Measurements from ENCODE around the gene PSME2. TPM values are rescaled to one million over a fixed set of nuclear protein-coding genes. Genes with fewer than 3 reads are reported as not detected.
A peak's percentile ranks its signal among the peaks of the same experiment; 100 is the strongest.

The PSME2 gene
- total and polyA plus RNA-seq, 2 of the 13 experiments (the other 11 are each of a cell fraction or from before 2014, with no cell fraction given): 332 to 716 TPM

DNA sequence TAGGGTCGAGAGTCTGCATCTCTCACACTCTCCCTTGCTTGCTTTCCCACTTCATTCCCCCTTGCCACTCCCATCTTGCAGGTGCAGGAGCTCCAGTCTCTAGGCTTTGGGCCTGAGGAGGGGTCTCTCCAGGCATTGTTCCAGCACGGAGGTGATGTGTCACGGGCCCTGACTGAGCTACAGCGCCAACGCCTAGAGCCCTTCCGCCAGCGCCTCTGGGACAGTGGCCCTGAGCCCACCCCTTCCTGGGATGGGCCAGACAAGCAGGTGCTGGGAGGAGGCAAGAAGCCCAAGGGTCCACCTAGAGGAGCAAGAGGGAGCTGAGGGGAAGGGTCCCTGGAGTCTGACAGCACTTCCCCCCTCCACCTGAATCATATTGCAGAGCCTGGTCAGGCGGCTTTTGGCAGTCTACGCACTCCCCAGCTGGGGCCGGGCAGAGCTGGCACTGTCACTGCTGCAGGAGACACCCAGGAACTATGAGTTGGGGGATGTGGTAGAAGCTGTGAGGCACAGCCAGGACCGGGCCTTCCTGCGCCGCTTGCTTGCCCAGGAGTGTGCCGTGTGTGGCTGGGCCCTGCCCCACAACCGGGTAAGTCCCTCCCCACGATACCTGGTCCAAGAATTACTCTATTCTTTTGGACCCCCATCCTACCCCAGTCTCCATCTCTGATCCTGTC, 5.1 kb upstream of the PSME2 start:
- peaks cover 20% of the 10 kb centered on the region for H3K79me2 ChIP-seq (ENCODE audit: insufficient read depth, low read length)
- TF ChIP-seq SAP130 (CRISPR knock-in tag; IDR thresholded peaks at IDR 0.05; ENCODE audit: low read depth) (no peak), ZNF563 (CRISPR knock-in tag; IDR thresholded peaks at IDR 0.05) (peak; percentile 48; the same call in 1 of the 2 replicates), AGO2 (optimal IDR thresholded peaks at IDR 0.05; ENCODE audit: low read depth, low read length) (peak; percentile 79), HES4 (CRISPR knock-in tag; IDR thresholded peaks at IDR 0.05; ENCODE audit: borderline replicate concordance) (peak; percentile 86), ZSCAN20 (CRISPR knock-in tag; IDR thresholded peaks at IDR 0.05; ENCODE audit: borderline replicate concordance) (no peak), SP1 (IDR thresholded peaks at IDR 0.05) (no peak), SP1 (CRISPR knock-in tag; IDR thresholded peaks at IDR 0.05) (no peak), ZFYVE20 (CRISPR knock-in tag; IDR thresholded peaks at IDR 0.05; ENCODE audit: borderline replicate concordance, low read depth) (no peak), RBFOX2 (IDR thresholded peaks at IDR 0.05; ENCODE audit: low read depth, low read length) (peak; percentile 57), ZNF430 (CRISPR knock-in tag; IDR thresholded peaks at IDR 0.05) (no peak), ZNF747 (CRISPR knock-in tag; IDR thresholded peaks at IDR 0.05; ENCODE audit: borderline replicate concordance) (no peak), MTA1 (CRISPR knock-in tag; IDR thresholded peaks at IDR 0.05; ENCODE audit: borderline replicate concordance) (peak; percentile 49; the same call in 1 of the 2 replicates), SRF (IDR thresholded peaks at IDR 0.05; ENCODE audit: low read depth, low read length) (no peak)
- TF ChIP-seq, protein P1, sequence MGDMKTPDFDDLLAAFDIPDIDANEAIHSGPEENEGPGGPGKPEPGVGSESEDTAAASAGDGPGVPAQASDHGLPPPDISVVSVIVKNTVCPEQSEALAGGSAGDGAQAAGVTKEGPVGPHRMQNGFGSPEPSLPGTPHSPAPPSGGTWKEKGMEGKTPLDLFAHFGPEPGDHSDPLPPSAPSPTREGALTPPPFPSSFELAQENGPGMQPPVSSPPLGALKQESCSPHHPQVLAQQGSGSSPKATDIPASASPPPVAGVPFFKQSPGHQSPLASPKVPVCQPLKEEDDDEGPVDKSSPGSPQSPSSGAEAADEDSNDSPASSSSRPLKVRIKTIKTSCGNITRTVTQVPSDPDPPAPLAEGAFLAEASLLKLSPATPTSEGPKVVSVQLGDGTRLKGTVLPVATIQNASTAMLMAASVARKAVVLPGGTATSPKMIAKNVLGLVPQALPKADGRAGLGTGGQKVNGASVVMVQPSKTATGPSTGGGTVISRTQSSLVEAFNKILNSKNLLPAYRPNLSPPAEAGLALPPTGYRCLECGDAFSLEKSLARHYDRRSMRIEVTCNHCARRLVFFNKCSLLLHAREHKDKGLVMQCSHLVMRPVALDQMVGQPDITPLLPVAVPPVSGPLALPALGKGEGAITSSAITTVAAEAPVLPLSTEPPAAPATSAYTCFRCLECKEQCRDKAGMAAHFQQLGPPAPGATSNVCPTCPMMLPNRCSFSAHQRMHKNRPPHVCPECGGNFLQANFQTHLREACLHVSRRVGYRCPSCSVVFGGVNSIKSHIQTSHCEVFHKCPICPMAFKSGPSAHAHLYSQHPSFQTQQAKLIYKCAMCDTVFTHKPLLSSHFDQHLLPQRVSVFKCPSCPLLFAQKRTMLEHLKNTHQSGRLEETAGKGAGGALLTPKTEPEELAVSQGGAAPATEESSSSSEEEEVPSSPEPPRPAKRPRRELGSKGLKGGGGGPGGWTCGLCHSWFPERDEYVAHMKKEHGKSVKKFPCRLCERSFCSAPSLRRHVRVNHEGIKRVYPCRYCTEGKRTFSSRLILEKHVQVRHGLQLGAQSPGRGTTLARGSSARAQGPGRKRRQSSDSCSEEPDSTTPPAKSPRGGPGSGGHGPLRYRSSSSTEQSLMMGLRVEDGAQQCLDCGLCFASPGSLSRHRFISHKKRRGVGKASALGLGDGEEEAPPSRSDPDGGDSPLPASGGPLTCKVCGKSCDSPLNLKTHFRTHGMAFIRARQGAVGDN (CRISPR knock-in tag; IDR thresholded peaks at IDR 0.05): peak; percentile 5; the same call in 1 of the 2 replicates
- TF ChIP-seq, protein P2, sequence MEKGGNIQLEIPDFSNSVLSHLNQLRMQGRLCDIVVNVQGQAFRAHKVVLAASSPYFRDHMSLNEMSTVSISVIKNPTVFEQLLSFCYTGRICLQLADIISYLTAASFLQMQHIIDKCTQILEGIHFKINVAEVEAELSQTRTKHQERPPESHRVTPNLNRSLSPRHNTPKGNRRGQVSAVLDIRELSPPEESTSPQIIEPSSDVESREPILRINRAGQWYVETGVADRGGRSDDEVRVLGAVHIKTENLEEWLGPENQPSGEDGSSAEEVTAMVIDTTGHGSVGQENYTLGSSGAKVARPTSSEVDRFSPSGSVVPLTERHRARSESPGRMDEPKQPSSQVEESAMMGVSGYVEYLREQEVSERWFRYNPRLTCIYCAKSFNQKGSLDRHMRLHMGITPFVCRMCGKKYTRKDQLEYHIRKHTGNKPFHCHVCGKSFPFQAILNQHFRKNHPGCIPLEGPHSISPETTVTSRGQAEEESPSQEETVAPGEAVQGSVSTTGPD (CRISPR knock-in tag; IDR thresholded peaks at IDR 0.05): no peak
- TF ChIP-seq, protein P3, sequence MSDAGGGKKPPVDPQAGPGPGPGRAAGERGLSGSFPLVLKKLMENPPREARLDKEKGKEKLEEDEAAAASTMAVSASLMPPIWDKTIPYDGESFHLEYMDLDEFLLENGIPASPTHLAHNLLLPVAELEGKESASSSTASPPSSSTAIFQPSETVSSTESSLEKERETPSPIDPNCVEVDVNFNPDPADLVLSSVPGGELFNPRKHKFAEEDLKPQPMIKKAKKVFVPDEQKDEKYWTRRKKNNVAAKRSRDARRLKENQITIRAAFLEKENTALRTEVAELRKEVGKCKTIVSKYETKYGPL (CRISPR knock-in tag; IDR thresholded peaks at IDR 0.05): no peak
- TF ChIP-seq, protein P4, sequence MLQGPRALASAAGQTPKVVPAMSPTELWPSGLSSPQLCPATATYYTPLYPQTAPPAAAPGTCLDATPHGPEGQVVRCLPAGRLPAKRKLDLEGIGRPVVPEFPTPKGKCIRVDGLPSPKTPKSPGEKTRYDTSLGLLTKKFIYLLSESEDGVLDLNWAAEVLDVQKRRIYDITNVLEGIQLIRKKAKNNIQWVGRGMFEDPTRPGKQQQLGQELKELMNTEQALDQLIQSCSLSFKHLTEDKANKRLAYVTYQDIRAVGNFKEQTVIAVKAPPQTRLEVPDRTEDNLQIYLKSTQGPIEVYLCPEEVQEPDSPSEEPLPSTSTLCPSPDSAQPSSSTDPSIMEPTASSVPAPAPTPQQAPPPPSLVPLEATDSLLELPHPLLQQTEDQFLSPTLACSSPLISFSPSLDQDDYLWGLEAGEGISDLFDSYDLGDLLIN (CRISPR knock-in tag; IDR thresholded peaks at IDR 0.05; ENCODE audit: borderline replicate concordance): no peak

More for the DNA sequence above, 5.1 kb upstream of the PSME2 start:
- no peak for ATAC-seq
- peaks cover 7% of the 10 kb centered on the region for H4K20me1 ChIP-seq (ENCODE audit: insufficient read depth, low read length)
- ChIA-PET CTCF (ENCODE audit: low intra/inter-chr PET ratio, low total read pairs) (no interaction called here), POLR2A (interaction anchor here (1.3 to 11.8 kb wide), 5 partner anchors 8 to 37 kb away, joined by 3 to 233 read pairs (median 22); partner anchors contain the start of genes DCAF11, EMC9, IRF9 and NRL)
- no peak for FAIRE-seq
- no peak for DNase-seq (ENCODE audit: low spot score)
- in situ Hi-C loops (cut with HindIII; ENCODE audit: extremely low pct_ligation_motif_present, low pct_unique_long_range_greater_than_20kb): no loop called here
- H3K4me1 ChIP-seq (ENCODE audit: insufficient read depth, low read length): peaks cover 20% of the 10 kb centered on the region
- intact Hi-C loops (cut with micrococcal nuclease; ENCODE audit: unreplicated experiment): no loop called here
- no peaks in the 10 kb centered on the region for H3K9me3 ChIP-seq (ENCODE audit: low read length)
- H2AFZ ChIP-seq (ENCODE audit: low read length): no peak overlapping the region
- 96% methylated on average over 16 of the region's 16 CpGs for WGBS (ENCODE audit: low lambda C conversion rate)
- no peak overlapping the region for H3K4me2 ChIP-seq (ENCODE audit: low read depth, low read length)
- no peak overlapping the region for H3K27ac ChIP-seq (ENCODE audit: extremely low read length, insufficient read depth, low read length)
- no peaks in the 10 kb centered on the region; a peak in 1 of 5 replicates for H3K27me3 ChIP-seq (ENCODE audit: control insufficient read depth in 1 of 2, insufficient read depth in 2 of 2, low read length in 2 of 2)
- no peak overlapping the region for H3K9ac ChIP-seq (ENCODE audit: insufficient read depth, low read depth, low read length)
- no peak overlapping the region for H3K4me3 ChIP-seq (replicated peaks in 1 of 3; ENCODE audit: insufficient read depth in 1 of 3, low read depth in 2 of 3, low read length in 3 of 3)
- H3K36me3 ChIP-seq (replicated peaks in 1 of 2; ENCODE audit: control insufficient read depth in 1 of 2, insufficient read depth in 2 of 2, low read length in 2 of 2): peaks cover 49 to 57% of the 10 kb centered on the region in 2 experiments
- no TSS peak for BruUV-seq (replicated peaks)
